HG03520 (cell line): ENCODE data around the gene ANKDD1A.
A peak's percentile ranks its signal among the peaks of the same experiment; 100 is the strongest.

ENCODE experiments used
- ATAC-seq: cut with Tn5 transposase; IDR thresholded peaks from one replicate; pipeline ENCODE4 v1.9.1; 2021; ENCODE audit warnings: mild to moderate bottlenecking, moderate library complexity; ENCODE audit not compliant: unreplicated experiment

The ANKDD1A gene

GRCh38 chr15:64959128-64959527 lies 47.4 kb downstream of the ANKDD1A start:
- no peak for ATAC-seq

GRCh38 chr15:64960153-64960552 lies 48.5 kb downstream of the ANKDD1A start:
- ATAC-seq, result no peak

DNA sequence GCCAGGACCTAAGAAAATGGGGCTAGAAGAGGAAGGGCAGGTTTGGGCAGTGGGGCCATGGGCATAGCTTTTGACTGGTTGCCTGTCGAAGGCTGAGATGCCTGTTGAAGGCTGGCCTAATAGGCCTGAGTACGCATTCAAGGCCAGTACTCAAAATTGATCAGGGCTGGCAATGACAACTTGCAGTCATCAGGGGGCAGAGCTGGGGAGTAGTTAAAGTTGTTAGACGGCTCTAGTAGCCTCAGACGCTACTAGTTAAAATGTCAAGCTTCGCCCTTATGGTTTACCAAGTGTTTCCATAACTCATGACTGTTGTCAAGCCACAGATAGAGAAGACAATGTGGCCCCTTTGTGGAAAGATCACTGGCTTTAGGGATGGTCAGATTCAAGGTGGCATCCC lies 49.3 kb downstream of the ANKDD1A start:
- no peak for ATAC-seq

DNA sequence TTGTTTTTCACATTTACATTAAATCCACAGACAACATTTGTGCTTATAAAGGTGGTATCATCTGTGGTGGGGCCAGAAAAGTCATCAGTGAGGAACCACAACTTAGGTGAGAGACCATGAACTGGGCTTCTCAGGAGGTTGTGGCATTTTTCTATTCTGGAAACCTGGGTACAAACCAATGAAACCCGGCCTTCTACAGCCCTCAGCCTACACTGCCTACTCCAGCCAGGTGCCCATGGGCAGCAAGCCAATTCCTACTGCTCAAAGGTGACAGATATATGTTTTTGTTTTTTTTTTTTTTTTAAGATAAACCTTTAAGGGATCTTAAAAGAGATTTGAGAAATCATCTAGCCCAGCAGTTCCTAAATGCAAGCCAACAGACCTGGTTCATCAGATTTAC lies 57.7 kb downstream of the ANKDD1A start:
- ATAC-seq, result no peak

- ATAC-seq, result no peak
These were observed 59.0 kb downstream of the ANKDD1A start for GRCh38 chr15:64970698-64971097.

- no peak for ATAC-seq
These were observed 63.7 kb downstream of the ANKDD1A start for GRCh38 chr15:64975390-64975789.

GRCh38 chr15:64979252-64979710 lies 67.6 kb downstream of the ANKDD1A start:
- no peak for ATAC-seq

GRCh38 chr15:64981812-64982431 lies 70.2 kb downstream of the ANKDD1A start:
- ATAC-seq, result no peak

DNA sequence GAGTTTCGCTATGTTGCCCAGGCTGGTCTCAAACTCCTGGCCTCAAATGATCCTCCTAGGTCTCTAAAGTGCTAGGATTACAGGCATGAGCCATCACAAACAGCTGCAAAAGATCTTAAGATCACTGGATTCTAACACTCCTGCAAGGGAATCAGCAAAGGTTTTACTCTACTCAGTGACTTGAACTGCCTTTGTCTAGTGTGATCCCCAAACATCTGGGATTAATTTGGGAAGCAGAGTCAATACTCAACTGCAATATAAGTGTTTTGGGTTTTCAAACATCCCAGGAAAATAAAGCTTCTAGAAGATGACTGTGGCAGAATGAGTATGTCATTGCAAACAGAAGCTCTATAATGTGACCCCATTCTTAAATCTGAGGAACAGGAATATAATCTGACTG lies 70.8 kb downstream of the ANKDD1A start:
- ATAC-seq, result no peak

DNA sequence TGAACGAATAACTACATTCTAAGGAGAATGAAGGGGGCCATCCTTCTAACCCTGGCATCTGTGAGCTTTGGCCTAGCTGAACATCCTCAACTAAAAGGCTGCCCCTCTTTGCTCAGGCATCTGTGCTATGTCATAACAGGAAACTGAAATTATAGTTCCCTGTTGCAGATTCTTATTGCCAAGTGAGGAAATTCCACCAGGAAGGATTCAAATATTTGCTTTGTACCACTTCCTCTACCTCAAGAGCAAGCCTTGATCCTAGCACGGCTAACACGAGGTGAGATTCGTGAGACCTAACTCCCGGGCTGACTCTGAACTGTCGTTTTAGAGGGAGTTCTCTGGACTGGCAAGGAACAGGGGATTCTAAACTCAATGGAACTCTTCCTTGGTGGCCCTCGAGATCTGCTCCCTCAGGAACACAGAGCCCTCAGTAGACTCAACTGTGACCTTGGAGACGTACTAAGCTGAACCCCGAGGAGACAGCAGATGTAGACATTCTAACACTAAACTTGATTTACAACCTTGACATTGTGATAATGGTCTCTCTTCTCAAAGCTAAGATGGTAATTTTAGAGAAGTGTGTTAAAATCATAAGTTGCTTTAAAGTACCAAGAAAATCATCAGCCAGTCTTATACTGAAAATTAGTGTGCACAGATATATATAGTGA lies 73.8 kb downstream of the ANKDD1A start:
- ATAC-seq, result no peak

DNA sequence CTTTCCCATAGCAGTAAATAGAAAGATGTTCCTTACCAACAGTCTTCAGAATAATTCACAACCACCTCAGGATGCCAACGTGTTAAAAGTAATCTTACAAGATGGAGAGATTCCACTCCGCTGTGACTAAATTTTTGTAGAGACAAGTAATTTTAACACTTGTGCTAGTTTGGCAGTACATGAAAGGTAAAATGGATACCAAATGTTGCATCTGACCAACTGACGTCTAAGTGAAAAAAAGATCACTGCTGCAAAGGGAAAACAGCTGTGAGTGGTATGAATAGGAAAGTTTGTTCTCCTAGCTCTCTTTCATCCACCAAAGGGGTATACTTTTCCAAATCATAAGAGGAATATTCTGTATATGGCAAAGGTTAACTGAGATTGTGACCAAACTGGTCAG lies 75.4 kb downstream of the ANKDD1A start:
- ATAC-seq, result no peak

DNA sequence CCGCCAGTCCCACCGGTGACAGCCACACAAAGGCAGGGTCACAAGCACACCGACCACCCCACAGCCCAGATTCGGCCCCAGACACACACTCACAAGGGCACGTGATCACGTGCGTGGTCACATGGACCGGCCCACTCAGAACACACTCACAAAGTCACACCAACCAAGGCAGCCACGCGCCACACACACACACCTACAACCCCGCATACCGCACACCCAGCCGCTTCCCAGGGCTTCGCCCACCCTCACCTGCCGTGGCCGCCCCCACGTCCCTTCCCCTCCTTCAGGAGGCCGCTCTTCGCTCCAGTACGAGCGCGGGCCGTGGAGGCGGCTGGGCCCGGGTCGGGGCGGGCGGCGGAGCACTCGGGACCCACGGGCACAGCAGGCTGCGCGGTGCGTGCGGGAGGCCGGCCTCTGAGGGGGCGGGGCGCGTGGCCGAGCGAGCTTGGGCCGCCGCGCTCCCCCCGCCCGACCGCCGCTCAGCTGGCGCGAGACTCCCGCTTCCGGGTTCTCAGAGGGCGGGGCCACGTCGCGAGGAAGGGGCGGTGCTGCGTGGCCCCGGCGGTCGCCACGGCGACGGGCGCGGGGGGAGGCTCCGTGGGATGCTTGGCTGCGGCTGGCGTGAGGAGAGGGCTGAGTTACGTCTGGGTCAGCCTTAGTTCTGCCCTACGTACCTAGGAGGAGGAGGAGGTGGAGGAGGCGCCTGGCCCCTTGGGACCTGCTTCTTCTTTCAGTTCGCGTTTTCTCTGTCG lies 77.9 kb downstream of the ANKDD1A start, which contains the start of gene SPG21:
Gene SPG21, minus strand, starts transcription at position 499 of the 752 bp plus-strand sequence. CDS start 6,345 bp downstream, outside the sequence.
- ATAC-seq, result peak; percentile 93

DNA sequence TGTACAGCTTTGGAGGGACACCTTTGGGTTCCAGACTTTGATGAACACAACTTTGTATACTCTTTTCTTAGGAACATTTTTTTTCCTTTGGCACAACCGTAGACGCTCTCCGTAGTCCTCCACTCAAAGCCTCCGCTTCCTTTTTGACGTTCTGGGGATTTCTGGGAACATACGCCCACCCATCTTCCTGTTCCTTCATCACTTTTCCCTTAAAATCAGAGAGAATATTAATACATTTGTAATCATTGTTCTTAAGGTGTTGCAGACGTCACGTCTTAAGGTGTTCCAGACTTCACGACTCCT lies 78.4 kb downstream of the ANKDD1A start:
- no peak for ATAC-seq

DNA sequence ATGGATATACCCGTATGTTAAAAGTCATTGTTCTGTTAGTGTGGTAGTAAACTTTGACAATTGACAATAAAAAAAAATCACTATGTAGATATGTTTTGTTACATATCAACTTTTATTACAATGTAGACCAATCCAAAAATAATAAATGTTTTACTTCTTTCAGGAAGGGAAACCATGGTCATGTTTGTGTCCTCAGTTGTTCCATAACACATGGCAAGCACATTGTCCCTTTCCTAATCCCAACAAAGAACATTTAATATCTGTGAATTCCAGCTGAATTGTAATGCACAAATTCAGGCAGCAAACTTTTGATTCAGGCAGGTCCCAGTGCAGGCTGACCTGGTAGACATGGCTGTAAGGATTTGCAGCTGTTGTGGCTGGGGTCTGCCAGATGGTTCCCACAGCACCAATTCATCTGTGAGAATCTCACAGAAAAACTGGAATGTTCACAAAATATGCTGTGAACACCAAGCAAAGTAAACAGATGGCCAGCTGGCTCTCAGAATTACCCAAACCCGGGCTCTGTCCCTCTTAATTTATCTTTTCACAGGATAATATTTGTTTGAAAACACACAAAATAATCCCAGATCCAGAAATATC lies 79.9 kb downstream of the ANKDD1A start:
- no peak for ATAC-seq

- ATAC-seq, result no peak
These were observed 81.6 kb downstream of the ANKDD1A start for GRCh38 chr15:64993290-64993689.

- ATAC-seq, result no peak
These were observed 85.4 kb downstream of the ANKDD1A start for GRCh38 chr15:64997066-64997465.

- ATAC-seq, result no peak
These were observed 86.2 kb downstream of the ANKDD1A start for GRCh38 chr15:64997745-64998375.

GRCh38 chr15:65004993-65005392 lies 93.3 kb downstream of the ANKDD1A start:
- no peak for ATAC-seq

DNA sequence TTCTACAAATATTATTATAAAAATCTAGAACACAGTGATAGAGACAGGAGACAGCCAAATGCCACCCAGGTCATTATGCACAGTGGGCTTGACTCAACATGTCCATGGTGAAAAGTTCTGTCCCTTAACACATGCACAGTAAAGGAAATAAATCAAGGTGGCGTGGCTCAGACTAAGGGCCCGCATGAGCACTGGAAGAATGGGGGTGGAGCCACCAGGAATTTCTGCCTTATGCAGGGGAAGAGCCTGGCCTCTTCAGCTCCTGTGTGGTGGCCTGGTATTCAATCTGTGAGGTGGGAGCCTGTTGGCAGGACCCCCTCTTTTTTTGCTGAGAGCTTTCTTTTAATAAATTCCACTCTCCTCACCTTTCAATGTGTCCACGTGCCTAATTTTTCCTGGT lies 95.2 kb downstream of the ANKDD1A start:
- ATAC-seq, result no peak
